Mammary epithelial cell (primary cell): ENCODE measurements around the gene SOX3.

Source experiments
- EZH2 ChIP-seq: IDR thresholded peaks from 2 replicates; pipeline ENCODE4 v1.6.1; 2012; ENCODE audit warnings: low read length, inconsistent platforms, borderline replicate concordance
- TF ChIP-seq, protein P1 (sequence below), 2 donors: IDR thresholded peaks in 1 of 2; conservative IDR thresholded peaks in 1 of 2; 2 replicates each; pipeline ENCODE4 v1.5.1; 2011 to 2012; ENCODE audit warnings: inconsistent platforms in 2 of 2, low read length in 2 of 2, mild to moderate bottlenecking in 2 of 2, control low read depth in 1 of 2, low read depth in 1 of 2; ENCODE audit not compliant: insufficient read depth in 1 of 2; ENCODE audit errors: extremely low read depth in 1 of 2

GRCh38 chrX:140492066-140492994 lies 12.5 kb downstream of the SOX3 start:
- TF ChIP-seq, protein P1, sequence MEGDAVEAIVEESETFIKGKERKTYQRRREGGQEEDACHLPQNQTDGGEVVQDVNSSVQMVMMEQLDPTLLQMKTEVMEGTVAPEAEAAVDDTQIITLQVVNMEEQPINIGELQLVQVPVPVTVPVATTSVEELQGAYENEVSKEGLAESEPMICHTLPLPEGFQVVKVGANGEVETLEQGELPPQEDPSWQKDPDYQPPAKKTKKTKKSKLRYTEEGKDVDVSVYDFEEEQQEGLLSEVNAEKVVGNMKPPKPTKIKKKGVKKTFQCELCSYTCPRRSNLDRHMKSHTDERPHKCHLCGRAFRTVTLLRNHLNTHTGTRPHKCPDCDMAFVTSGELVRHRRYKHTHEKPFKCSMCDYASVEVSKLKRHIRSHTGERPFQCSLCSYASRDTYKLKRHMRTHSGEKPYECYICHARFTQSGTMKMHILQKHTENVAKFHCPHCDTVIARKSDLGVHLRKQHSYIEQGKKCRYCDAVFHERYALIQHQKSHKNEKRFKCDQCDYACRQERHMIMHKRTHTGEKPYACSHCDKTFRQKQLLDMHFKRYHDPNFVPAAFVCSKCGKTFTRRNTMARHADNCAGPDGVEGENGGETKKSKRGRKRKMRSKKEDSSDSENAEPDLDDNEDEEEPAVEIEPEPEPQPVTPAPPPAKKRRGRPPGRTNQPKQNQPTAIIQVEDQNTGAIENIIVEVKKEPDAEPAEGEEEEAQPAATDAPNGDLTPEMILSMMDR (conservative IDR thresholded peaks at IDR 0.05 in 1 of 2, IDR thresholded peaks at IDR 0.05 in 1 of 2; ENCODE audit: extremely low read depth in 1 of 2, insufficient read depth in 1 of 2, low read depth in 1 of 2, low read length in 2 of 2): no peak
- no peak for TF ChIP-seq EZH2
